ENCODE data around the gene EPRS1.
"Not testable (repeated sequence)": the region's sequence is repeated elsewhere in the genome, so short reads cannot be mapped to it uniquely, and the experiment has no call there.

EPRS1 gene

DNA sequence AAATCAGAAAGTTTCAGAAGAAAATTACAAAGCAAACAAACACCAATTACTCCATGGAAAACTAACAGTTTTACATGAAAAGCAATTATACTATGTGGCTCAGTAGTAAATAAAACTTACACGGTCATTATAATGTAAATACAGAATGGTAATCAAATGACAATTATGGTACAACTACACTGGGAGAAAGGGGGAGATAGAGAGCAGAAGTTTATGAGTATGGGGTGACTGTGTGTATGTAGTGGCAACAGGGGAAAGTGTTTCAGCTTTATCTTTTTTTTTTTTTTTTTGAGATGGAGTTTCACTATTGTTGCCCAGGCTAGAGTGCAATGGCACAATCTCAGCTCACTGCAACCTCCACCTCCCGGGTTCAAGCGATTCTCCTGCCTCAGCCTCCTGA lies 8.5 kb downstream of the EPRS1 start:
- not testable (repeated sequence) for DNase-seq

DNA sequence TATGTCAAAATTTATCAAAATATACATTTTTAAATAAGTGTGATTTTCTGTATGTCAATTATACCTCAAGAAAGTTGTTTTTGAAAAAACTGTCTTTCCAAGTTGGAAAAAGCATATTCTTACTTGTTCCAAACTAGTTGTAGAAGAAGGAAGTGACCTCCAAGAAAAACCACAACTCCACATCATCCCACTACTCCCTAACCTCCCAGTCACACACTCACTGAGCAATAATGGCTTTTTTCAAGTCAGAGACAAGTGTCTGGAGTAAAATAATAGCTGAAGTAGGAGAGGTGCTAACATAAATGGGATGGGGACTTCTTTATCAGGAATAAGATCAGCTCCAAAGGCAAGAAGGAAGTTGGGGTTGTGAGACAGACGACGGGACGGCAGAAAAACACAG lies 13.4 kb downstream of the EPRS1 start:
- no peak for DNase-seq

DNA sequence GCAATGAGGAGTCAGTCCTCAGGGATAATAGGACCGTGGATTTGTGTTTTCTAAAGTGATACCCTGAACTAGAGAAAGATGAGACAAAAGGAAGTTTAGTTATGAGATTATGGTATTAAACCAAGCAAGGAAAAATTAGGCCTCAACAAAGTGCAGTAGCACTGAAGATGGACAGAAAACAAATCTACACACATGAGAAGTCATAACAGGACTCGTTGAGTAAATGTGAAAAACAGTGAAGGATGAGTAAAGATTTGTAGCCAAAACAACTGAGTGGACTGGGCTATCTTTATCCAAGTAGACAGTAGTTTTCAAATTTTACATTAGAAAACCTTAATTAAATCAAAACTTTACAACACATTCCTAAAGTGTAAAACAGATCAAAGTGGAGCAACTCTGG lies 15.0 kb downstream of the EPRS1 start:
- no peak for DNase-seq

DNA sequence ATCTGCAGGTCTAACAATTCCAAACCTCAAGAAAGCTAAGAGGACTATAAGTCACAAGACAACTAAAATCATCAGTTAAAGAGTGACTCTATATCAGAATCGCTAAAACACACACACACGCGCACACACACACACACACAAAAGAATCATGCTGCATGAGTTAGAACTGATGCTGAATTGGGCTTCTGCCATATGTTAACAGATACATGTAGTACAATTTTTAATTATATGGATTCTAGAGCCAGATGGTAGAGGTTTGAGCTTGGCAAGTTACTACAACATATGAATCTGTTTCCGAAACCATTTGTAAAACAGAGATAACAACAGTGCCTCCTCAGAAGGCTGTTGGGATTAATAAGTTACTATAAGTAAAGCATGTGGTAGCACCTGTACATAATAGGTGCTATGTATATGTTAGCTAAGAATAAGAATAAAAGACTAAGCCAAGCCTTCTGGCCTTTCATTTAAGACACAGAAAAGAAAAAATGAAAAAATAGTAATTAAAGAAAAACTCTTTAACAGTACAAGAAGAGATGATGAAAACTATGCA lies 17.9 kb downstream of the EPRS1 start:
- DNase-seq = no peak

- DNase-seq = no peak
These were observed 27.2 kb downstream of the EPRS1 start for GRCh38 chr1:220019071-220019470.

DNA sequence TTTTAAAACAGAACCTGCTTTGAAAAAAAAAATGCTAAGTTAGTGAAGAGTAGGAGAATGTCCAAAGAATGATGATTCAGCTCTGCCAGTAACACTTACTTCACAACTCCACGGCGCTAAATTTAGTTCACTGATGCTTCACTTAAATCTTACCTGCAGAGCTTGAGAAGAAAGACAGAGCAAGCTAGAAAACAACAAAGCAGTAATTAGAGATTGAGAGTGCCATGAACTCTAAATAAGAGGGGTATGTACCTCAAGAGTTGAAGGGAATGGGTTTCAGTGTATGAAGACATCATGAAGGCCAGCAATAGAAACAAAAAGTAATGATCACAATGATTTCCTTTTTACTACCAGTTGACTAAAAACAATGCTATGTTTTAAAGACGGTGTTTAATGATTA lies 32.8 kb downstream of the EPRS1 start:
- DNase-seq = peak; percentile 1

GRCh38 chr1:220012259-220012658 lies 34.0 kb downstream of the EPRS1 start:
- DNase-seq = no peak

DNA sequence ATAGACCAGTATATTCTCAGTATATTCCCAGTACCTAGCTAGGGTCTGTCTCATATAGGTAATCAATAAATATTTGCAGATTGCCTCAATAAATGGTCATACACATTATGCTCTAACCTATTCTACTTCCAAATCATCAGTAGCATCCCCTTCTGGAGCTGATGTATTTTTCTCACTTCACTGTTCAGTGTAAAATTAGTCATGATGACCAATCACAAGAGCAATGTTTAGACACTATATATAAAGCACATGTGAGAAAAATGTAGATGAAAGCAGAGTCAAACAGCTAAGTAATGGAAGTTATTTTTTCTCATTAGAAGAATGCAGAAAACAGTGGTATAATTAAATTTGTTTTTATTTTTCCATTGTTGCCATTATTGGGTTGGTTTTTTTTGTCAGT lies 34.7 kb downstream of the EPRS1 start:
- DNase-seq = no peak

DNA sequence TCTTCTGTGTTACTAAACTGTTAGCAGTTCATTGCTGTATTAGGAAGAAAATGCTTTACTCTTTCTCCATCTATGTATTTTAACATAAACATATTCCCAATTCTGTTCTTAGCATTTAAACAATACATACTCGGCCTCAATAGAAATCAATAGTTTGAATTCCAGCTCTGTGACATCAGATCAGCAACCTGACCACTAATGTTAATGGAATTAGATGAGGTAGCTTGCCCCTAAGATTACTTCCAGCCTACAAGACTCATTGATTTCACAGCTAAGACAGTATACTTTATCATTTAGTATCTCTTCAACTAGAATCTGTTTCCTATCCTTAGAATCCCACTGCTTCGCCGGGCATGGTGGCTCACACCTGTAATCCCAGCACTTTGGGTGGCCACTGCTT lies 38.9 kb downstream of the EPRS1 start:
- no peak for DNase-seq

- DNase-seq = no peak
These were observed 40.8 kb downstream of the EPRS1 start for GRCh38 chr1:220005489-220005888.

GRCh38 chr1:220003610-220004299 lies 42.5 kb downstream of the EPRS1 start:
- no peak for DNase-seq

- DNase-seq = no peak
These were observed 43.3 kb downstream of the EPRS1 start for GRCh38 chr1:220003015-220003414.

DNA sequence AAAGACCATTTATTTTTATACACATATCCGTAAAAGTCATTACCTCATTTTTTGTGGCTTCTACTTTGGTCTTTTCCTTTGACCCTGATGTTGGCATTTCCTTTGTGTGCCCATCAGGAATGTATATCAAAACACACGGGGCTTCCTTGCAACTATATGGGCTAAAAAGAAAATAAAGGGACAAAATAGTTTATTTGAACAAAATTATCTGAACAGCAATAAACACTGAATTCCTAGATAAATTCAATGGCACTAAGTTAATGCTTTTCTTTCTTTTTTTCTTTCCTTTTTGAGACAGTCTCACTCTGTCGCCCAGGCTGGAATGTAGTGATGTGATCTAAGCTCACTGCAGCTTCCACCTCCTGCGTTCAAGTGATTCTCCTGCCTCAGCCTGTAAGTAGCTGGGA lies 45.2 kb downstream of the EPRS1 start:
- no peak for DNase-seq

GRCh38 chr1:219999821-220000220 lies 46.5 kb downstream of the EPRS1 start:
- no peak for DNase-seq
